Activated T-cell treated with anti-CD3 and anti-CD28 coated beads for 48 hours (primary cell): ENCODE results near the gene AGAP5.

Source experiments
- DNase-seq: peaks from one replicate; pipeline ENCODE4 v3.0.0-alpha.2; 2020; ENCODE audit warnings: low read depth

AGAP5 gene

DNA sequence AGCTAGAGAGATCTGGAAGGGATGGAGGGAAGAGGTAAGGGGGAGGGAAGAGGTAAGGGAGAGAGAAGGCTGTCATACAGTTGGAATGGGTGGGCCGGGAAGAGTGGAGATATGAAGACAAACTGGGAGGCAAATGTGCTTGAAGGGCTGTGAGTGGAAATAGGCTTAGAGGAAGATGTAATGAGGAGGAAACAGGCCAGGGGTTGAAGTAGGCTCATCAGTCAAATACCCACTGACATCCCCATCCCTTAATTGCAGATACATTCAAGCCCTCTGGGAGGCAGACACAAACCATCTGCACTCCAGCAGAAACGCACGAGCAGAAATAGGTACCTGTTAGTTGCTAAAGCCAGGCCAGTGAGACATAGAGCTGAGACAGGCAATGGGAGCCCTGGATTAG is 44.2 kb downstream of the AGAP5 start:
- DNase-seq = no peak

DNA sequence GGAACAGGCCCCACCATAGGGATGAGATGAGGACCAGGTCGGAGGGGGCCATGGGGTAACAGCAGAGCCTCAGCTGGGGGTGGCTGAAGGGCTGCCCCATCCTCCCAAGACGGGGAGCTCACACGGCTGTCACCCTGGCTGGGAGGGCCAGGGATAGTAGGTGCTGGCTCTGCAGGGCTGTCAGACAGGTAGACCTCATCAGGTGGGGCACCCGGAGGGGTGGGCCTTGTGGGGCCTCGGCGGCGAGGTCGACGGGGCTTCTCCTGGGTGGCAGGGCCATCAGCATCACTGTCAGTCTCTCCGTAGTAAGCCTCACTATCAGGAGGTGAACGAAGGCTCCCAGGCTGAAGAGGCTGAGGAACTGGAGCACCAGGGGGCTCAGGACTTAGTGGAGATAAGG is 44.7 kb downstream of the AGAP5 start:
- DNase-seq = no peak

DNA sequence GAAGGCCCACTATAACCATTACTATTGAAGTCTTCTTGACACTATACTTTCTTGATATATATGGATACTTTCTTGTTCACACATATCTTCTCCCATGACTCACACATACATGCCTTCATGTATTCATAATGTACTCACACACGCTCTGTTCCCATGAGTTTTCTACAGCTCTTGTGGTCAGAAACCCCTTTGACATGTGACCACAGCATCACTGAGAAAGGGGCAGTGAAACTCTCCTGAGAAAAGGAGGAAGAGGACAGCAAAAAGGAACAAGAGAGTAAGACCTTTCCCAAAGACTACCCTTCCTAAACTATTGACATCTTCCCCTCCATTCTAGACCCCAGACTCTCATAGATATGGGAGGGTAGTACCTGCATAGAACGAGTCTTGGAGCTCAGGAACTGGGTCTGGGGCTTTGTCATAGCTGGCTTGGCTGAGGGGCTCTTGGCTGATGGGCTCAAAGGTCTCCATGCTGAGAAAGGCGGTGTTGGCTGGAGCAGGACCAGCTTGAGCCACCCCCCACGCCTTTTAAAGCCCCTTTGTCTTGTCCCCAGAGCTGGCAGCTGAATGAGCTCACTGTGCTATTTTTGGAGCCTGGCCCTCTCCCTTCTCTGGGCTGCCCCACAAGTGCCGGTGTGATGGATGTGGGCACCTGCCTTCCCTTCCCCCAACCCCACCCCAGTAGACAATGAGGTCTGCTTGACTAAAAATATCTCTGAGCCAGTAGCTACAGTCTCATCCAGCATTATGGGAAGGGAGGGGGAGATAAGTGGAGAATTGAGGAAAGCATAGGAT is 47.2 kb downstream of the AGAP5 start:
- DNase-seq = no peak

DNA sequence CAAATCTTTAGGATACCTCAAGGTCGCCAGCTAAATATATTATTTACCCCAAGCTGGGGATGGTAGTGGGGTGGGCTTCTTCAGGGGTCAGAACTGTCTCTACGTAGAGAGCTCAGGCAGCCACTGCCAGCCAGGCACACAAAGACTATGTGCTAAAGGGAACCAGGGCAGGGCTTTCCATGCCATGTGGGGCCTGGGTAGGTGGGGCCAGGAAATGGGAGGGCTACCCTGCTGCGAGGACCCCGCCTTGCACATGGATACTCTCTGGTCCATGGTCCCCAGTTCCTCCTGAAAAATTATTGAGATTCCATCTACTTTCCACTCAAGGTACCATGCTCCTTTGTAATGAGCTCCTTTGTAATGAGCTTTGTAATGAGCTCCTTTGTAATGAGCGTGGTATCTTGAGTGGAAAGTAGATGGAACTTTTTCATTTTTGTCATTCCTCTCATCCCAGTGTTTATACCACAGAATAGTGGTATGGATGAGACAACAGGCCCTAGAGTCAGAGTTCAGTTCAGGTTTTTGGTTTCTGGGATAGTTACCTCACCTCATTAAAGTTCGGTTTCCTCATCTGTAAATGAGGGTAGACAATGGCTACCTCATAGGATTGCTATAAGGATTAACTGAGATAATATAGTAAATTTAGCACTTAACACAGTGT is 47.9 kb downstream of the AGAP5 start:
- no peak for DNase-seq

DNA sequence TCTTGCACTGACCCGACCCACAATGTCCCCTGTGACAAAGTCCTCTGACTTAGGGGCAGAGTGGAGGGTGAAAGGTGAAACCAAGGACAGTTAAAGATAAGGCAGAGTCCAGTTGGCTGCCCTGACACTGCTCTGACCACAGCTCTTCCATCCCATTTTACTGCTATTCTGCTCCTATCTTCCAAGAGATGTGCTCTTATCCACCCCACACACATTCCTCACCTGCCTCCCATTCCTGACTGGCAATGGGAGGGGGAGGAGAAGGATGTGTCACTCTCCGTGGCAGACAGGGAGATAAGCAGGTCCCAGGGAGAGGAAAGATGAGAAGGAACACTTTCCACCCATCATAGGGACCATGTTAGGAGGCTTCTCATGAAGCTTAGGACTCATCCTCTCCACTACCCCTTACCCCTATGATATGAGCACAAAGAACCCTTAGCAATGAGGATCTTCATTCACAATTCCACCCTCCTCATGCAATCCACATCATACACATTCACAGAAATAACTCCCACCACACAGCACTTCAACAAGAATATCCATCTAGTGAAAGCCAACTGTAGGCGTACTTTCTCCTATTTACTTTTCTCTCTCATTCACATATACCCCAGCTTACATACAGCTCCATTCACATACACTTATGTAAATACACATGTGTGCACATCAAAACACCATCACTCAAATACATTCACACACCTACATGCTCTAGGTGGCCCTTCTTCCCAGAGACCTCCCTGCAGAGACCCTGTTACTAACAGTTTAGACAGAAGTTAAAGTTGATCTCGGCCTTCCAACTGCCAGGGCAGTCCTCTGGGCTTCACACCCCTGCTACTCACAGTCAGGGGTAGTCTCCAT is 48.7 kb downstream of the AGAP5 start:
- DNase-seq = no peak

DNA sequence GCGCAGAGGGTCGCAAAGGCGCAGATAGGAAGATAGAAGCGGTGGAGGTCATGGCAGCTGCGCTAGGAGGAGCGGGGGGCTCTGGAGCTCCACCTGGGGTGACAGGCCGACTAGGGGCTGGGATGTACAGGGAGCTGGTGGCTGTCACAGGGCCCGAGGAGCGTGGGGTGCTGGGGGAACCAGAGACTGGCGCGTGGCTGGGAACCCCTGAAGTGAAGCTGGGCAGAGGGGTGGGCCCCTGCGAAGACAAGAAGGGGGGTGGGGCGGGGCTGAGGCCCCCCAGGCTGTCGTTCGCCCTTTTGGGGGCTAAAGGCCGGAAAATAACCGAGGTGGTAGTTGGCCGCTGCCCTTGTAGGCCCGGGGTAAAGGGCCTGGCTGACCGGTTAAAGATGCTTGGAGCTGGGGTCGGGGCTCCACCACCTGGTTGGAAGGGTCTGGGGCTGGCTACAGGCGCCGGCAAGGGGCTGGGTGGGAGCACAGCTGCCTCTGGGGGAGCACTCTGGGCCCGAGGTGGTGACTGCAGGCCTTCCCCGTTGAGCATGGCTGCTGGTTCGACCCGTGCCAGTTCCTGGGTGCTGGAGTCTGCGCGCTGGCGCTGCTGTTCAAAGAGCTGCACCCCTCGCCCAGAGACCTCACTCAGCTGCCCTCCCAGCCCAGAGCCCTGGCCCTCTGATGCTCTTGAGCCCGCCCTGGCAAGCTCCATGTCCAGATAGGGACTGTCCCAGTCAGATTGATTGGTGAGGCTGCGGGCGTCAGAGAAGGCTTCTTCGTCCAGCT is 49.8 kb downstream of the AGAP5 start:
- no peak for DNase-seq

DNA sequence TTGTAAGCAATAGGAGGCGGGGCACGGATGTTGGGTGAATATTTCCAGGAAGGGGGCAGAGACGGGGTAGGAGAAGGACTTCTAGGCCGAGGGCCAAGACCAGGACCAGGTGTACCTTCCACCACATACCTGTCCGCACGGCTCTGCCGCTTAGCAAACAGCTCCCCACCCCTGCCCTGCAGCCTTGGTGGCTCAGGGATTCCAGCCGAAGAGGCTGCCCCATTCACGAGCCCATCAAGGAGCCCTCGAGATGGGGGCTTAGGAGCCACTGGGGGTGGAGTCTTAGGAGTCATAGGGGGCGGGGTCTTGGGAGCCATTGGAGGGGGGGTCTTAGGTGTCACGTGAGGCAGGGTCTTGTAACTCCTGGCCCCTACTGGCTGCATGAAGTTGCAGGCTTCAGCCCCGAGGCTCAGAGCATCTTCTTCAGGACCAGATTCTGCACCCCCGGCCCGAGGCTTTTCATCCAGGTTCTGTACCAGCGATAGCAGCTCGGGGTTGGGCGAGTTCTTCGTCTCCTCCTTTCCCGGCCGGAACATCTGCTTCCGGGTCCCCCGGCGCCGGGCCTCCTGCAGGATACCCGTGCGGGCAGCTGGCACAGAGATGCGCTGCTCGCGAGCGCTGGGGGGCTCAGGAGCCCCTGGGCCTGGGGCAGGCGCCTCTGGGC is 50.6 kb downstream of the AGAP5 start:
- DNase-seq = peak; percentile 12

DNA sequence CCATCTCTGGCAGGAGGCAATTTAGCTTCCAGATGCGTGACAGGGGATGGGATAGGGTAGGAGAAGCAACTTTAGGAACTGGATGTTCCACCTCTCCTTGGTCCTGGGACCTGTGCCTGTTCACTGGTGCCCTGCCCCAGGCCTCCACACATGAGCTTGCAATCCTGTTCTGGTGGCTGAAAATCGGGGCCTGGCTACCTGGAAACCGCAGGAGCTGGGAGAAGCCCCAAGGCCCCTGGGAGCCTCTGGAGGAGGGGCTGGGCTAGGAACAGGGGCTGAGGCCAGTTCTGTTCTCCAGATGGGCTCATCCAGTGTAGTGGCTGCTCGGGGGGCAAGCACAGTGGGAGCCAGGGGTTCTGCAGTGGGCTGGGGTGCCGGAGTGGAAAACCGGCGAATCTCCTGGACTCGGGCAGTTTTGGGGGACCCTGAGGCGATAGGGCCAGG is 51.3 kb downstream of the AGAP5 start:
- DNase-seq = no peak

DNA sequence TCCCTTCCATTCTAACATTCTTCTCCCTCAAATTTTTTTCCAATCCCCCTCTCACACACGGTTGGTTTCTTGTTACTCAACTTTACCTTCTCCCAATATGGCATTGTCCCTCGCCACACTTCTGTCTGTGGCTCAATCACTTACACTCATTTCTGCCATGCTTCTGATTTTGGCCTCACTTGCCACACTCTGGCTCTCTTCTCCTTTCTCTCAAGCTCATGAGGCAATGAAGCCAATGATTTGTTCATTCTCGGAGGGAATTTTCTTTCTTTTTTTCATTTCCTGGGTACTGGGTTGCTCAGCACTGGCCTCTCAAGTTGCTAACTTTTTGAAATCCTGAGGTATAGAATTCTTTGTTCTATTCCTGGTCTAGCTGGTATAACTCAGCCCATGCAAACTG is 52.7 kb downstream of the AGAP5 start:
- no peak for DNase-seq

DNA sequence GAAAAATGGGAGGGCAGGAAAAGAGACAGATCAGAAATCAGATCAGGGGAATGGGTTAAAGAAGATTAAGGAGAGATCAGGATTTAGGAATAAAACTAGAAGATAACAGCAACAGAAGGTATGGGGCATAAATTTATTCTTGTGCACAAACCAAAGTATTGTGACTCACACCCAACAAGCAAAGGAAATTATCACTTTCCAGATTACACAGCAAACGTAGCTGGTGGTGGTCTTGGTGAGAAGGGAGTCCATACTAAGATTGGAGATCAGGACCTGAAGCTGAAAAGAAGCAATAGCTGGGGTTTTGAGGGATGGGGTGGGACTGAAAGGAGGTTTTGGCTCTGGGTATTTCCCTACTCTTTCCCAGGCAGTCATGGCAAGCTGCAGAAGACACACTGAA is 53.1 kb downstream of the AGAP5 start:
- no peak for DNase-seq

DNA sequence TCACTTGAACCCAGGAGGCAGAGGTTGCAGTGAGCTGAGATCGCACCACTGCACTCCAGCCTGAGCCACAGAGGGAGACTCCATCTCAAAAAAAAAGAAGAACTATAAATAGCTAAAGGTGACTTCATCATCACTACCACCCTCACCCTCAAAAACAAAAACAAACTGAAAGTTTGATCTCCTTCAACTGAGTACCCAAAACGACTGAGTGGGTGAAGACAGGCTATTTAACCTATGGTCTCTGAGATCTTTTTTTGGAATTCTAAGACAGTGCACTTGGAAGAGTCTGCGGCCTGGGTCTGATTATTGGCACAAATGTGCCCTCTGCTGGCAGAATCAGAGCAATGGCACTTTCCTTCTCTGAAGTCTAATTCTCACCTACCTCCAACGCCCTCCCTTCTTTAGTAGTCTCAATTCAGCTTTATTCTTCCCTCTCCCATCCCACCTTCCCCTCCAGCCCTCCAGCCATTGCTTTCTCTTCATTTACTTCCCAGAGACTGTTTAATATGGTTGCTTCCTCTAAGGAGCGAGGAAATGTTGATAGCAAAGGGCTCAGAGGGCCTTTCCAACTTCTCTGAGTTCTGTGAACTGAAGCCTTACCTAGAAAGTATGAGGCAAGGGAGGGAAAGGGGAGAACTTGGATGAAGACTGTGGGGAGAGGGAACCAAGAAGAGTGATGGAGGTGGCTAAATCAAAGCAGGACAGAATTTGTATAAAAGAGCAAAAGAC is 53.7 kb downstream of the AGAP5 start:
- DNase-seq = peak; percentile 17

DNA sequence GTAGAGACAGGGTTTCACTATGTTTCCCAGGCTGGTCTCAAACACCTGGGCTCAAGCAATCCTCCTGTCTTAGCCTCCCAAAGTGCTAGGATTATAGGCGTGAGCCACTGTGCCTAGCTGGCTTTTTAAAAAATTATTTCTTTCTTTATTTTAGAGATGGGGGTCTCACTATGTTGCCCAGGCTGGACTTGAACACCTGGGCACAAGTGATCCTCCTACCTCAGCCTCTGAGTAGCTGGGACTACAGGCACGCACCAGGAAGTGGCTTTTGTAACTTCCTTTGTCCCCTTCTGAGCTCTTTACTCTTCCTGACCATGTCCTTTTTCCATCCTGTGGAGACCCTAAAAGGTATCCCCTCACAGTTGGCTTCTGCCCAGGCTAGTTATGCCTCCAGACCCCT is 54.5 kb downstream of the AGAP5 start:
- DNase-seq = no peak

DNA sequence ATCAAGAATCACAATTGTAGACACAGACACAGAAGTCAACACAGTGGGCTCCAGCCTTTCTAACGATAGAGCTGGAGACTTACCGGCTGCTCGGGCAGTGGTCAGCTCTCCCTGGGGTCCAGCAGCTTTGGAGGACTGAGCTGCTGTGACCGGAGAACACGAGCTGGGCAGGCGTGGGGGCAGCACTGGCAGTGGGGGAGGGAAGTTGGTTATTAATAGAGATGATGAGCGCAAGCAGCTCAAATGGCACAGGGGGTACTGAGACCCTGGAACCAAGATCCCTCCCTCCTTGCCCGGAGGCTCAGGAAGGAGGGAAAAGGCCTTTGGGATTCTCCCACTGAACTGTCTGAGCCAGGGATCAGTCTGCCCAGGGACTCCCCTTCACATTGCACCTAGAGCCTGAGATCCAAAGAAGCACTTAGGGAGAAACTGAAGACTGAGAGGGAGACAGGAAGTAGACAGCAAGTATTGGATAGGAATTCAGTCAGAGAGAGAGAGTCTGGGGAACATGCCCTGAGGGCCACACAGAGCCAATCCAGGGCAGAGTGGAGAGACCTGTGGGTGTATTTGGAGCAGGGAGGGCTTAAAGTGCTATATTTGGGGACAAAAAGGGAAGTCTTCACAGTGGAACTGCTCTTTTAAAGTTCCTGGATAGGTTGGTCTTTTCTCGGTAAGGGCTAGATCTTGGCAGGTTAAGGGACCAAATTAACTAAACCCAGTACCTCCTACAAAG is 56.4 kb downstream of the AGAP5 start, which contains the start of gene MYOZ1:
Gene MYOZ1 (minus strand): TSS at position 147 of the 733 bp plus-strand sequence. CDS start 1,457 bp downstream, outside the sequence.
- DNase-seq = no peak

DNA sequence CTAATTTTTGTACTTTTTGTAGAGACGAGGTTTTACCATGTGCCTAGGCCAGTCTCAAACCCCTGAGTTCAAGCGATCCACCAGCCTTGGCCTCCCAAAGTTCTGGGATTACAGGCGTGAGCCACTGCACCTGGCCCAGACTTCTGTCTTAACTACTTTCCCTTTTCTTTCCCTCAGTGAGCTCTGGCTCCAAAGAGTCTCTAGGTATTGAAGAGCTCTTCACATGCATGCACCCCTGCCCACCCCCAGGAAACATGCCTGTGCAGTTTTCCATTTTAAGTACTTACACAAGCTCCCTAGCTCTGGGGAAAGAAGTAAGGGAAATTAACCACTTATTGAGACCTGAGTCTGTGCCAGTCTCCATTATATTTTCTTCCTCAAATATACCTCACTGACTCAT is 58.6 kb downstream of the AGAP5 start:
- no peak for DNase-seq

DNA sequence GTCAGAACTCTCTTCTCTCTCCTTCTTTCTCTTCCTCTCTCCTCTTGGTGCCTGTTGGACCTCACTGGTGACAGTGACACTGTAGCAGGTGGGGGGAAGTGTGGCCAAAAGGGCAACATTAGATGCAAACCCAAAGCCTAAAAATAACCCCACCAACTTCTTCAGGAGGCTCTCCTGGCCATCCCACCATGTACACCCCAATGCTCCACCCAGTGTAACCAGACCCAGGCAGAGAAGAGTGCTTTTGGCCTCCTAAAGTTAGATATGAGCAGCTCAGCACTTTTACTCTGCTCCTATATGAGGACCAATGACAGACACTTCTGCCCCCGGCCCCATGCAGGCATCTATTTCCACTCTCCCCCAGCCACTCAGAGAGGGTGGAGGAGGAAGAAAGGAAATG is 62.1 kb downstream of the AGAP5 start:
- DNase-seq = no peak

DNA sequence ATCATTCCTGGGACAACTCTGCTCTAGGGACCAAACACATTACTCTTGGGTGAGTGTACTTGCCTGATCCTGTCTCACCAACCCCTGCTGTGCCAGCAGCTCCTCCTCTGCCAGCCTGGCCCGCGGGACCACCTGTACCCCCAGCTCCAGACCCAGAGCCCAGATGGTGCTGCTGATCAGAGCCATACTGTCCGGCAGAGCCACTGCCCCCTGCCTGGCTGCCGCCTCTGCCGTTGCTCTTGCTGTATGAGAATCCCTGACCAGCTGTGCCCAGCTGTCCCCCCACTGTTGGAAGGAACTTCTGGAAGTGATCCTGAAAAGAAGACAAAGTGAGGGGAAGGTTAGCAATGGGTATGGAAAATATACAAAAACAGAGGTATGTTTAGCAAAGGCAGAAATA is 63.5 kb downstream of the AGAP5 start:
- no peak for DNase-seq

DNA sequence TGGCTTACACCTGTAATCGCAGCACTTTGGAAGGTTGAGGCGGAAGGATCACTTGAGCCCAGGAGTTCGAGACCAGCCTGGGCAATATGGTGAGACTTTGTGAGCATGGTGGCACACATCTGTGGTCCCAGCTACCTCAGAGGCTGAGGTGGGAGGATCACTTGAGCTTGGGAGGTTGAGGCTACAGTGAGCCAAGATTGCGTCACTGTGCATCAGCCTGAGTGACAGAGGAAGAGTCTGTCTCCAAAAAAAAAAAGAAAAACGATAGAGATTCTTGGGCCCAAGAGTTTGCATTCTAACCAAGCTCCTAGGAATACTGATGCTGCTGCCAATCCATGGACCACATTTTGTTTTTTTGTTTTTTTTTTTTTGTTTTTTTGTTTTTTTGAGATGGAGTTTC is 68.7 kb downstream of the AGAP5 start:
- DNase-seq = no peak

DNA sequence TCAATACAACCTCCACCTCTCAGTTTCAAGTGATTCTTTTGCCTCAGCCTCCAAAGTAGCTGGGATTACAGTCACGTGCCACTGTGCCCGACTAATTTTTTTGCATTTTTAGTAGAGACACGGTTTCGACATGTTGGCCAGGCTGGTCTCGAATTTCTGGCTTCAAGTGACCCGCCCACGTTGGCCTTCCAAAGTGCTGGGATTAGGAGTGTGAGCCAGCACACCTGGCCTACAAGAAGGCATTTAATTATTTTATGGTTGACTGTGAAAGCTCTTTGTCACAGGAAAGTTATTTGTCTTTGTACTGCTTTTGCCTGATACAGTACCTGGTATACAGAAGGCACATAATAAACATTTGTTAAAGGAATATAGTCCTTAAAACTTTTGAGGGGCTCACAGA is 69.5 kb downstream of the AGAP5 start:
- no peak for DNase-seq

DNA sequence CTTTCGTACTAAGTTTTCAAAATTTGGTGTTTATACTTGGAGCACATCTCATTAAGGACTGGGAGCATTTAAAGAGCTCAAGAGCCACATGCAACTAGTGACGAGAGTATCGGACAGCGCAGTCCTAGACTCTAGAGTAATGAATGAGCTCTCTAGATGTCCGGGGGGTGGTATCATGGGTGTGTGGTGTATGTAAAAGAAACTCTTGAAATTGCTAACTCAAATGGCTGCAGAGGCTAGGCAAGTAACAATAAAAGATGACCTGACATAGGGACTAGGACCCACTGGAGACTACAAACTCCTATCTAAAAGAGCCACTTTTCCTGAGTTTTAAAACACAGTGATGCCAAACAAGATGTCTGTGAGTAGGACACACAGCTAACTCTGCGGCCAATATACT is 70.6 kb downstream of the AGAP5 start:
- DNase-seq = no peak
